Hepatocyte (in vitro differentiated cells): Measurements from ENCODE around the gene NBPF14. TPM values are rescaled to one million over a fixed set of nuclear protein-coding genes. Genes with fewer than 3 reads are reported as not detected.
"Not testable (repeated sequence)": the region's sequence is repeated elsewhere in the genome, so short reads cannot be mapped to it uniquely, and the experiment has no call there.

Experiments
- DNase-seq: peaks from one replicate; pipeline ENCODE4 v3.0.0-alpha.2; 2016; ENCODE audit warnings: low spot score
- H2AFZ ChIP-seq: fragments of 200-600 bp; sonication (generic); 2 replicates; pipeline ENCODE4 v1.6.0; 2016; ENCODE audit warnings: antibody characterized with exemption, mild to moderate bottlenecking
- H3K27ac ChIP-seq: fragments of 200-600 bp; sonication (generic); 2 replicates; pipeline ENCODE4 v1.5.1; 2016; ENCODE audit warnings: mild to moderate bottlenecking
- H3K27me3 ChIP-seq: fragments of 200-600 bp; sonication (generic); 2 replicates; pipeline ENCODE4 v1.6.1; 2016
- H3K36me3 ChIP-seq: fragments of 200-600 bp; sonication (generic); replicated peaks from 2 replicates; pipeline ENCODE4 v1.5.1; 2016; ENCODE audit warnings: low read depth; ENCODE audit not compliant: insufficient read depth
- H3K4me1 ChIP-seq: fragments of 200-600 bp; sonication (generic); 2 replicates; pipeline ENCODE4 v1.5.1; 2016; ENCODE audit warnings: mild to moderate bottlenecking, moderate library complexity; ENCODE audit not compliant: insufficient read depth
- H3K4me2 ChIP-seq: fragments of 200-600 bp; sonication (generic); 2 replicates; pipeline ENCODE4 v1.6.0; 2016
- H3K4me3 ChIP-seq: fragments of 200-600 bp; sonication (generic); 2 replicates; pipeline ENCODE4 v1.5.1; 2016; ENCODE audit warnings: mild to moderate bottlenecking
- H3K79me2 ChIP-seq: fragments of 200-600 bp; sonication (generic); 2 replicates; pipeline ENCODE4 v1.6.0; 2017; ENCODE audit warnings: mild to moderate bottlenecking
- H3K9me2 ChIP-seq: fragments of 200-600 bp; sonication (generic); replicated peaks from 2 replicates; pipeline ENCODE4 v1.6.0; 2017; ENCODE audit warnings: mild to moderate bottlenecking; ENCODE audit not compliant: insufficient read depth
- H3K9me3 ChIP-seq: fragments of 200-600 bp; sonication (generic); 2 replicates; pipeline ENCODE4 v1.5.1; 2016; ENCODE audit warnings: low read depth, mild to moderate bottlenecking
- H4K20me1 ChIP-seq: fragments of 200-600 bp; sonication (generic); 2 replicates; pipeline ENCODE4 v1.6.0; 2016; ENCODE audit warnings: mild to moderate bottlenecking; ENCODE audit not compliant: insufficient read depth, poor library complexity, severe bottlenecking
- WGBS: methylation state at CpG from one replicate; pipeline ENCODE4 v1.1.6; 2016; ENCODE audit warnings: low lambda C conversion rate; ENCODE audit errors: missing lambda C conversion rate; 5-methylcytosine and 5-hydroxymethylcytosine counted together
- polyA plus RNA-seq: library from polyadenylated mRNA; unstranded; fragments of >200 nt; fragmentation: Nextera tagmentation; extraction: Ambion mirVana; gene quantifications from 2 replicates; pipeline ENCODE4 v1.2.1, GENCODE V29; 2016
- total RNA-seq: library from RNA; depleted of rRNA; stranded (reverse); fragments of >200 nt; gene quantifications from 2 replicates; pipeline ENCODE4 v1.2.3, GENCODE V29; 2014

The NBPF14 gene, protein sequence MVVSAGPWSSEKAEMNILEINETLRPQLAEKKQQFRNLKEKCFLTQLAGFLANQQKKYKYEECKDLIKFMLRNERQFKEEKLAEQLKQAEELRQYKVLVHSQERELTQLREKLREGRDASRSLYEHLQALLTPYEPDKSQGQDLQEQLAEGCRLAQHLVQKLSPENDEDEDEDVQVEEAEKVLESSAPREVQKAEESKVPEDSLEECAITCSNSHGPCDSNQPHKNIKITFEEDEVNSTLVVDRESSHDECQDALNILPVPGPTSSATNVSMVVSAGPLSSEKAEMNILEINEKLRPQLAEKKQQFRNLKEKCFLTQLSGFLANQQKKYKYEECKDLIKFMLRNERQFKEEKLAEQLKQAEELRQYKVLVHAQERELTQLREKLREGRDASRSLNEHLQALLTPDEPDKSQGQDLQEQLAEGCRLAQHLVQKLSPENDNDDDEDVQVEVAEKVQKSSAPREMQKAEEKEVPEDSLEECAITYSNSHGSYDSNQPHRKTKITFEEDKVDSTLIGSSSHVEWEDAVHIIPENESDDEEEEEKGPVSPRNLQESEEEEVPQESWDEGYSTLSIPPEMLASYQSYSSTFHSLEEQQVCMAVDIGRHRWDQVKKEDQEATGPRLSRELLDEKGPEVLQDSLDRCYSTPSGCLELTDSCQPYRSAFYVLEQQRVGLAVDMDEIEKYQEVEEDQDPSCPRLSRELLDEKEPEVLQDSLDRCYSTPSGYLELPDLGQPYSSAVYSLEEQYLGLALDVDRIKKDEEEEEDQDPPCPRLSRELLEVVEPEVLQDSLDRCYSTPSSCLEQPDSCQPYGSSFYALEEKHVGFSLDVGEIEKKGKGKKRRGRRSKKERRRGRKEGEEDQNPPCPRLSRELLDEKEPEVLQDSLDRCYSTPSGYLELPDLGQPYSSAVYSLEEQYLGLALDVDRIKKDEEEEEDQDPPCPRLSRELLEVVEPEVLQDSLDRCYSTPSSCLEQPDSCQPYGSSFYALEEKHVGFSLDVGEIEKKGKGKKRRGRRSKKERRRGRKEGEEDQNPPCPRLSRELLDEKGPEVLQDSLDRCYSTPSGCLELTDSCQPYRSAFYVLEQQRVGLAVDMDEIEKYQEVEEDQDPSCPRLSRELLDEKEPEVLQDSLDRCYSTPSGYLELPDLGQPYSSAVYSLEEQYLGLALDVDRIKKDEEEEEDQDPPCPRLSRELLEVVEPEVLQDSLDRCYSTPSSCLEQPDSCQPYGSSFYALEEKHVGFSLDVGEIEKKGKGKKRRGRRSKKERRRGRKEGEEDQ (N-terminal part only)
- 15.3 and 16.2 TPM in 2 replicates for total RNA-seq
- polyA plus RNA-seq = 19.7 and 22.7 TPM in 2 replicates

DNA sequence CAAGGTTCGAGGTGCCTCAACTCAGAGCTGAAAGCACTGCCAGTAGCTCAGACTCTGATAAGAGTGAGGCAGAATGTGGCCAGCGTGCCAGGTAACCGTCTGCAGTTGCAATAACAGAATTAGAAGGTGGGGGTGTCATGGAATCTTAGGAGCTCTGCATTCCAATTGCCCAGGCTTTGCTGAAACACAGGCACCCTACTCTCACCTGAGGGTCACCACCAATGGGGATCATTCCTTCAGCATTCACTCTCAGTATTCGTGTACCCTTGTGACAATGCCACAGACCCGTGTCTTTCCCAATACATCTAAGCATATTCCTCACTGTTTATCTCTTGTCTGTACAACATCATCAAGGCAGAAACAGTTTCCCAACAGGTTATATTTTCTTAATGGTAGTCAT is at the start of gene NBPF14:
Gene NBPF14 (minus strand): TSS at position 101 of the 400 bp plus-strand sequence. CDS start 294 bp downstream, outside the sequence.
- not testable (repeated sequence) for H3K9me3 ChIP-seq, H3K79me2 ChIP-seq, H3K36me3 ChIP-seq, H3K4me3 ChIP-seq, H2AFZ ChIP-seq, H4K20me1 ChIP-seq, H3K27me3 ChIP-seq, DNase-seq, H3K27ac ChIP-seq, H3K4me1 ChIP-seq, H3K9me2 ChIP-seq, H3K4me2 ChIP-seq
- no CpG with 5 or more reads among the region's 5 CpGs for WGBS

DNA sequence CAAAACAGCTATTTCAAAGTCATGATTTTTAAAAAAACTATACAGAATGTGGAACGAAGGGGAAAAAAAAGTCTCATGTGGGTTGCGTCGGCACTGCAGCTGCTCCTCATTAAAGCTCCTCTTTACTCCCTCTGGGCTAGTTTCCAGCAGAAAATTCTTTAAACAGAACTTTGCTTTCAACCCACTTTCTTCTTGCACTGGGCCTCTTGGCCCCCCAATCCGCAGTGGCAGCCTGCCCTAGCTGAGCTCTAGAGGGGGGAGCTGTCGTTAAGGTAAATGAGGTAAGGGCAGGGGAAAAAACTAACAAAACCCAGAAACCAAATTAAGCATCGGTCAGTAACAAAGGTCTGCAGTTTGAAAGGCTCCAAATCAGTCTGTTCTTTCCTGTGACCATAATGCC is 29.6 kb upstream of the NBPF14 start:
- H3K27me3 ChIP-seq, H3K9me3 ChIP-seq, H4K20me1 ChIP-seq, H3K4me1 ChIP-seq, H3K36me3 ChIP-seq, H3K4me2 ChIP-seq, H3K27ac ChIP-seq, H3K79me2 ChIP-seq, H3K9me2 ChIP-seq, H3K4me3 ChIP-seq, H2AFZ ChIP-seq, DNase-seq: not testable (repeated sequence)
- no CpG with 5 or more reads among the region's 6 CpGs for WGBS

DNA sequence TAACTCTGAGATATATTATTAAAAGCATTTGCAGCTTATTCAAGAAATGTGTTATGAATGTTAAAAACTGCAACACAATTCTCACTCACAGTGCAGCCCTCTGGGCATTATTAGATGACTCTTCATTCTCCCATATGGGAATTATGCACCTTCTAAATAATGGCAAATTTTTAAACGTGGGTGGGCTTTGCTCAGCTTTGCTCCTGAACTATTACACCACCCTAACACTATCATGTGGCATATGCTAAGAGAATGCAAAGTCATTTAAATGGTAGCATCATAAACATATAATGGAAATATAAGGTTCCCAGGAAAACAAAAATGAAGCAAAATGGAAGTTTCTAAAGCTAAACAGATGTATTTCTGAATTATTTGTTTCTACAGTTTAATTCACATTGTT is 22.4 kb upstream of the NBPF14 start:
- not testable (repeated sequence) for H3K27ac ChIP-seq, DNase-seq, H3K36me3 ChIP-seq, H2AFZ ChIP-seq, H3K9me2 ChIP-seq, H3K79me2 ChIP-seq, H3K9me3 ChIP-seq, H3K27me3 ChIP-seq, H3K4me2 ChIP-seq, H3K4me3 ChIP-seq, H3K4me1 ChIP-seq, H4K20me1 ChIP-seq
- no CpG with 5 or more reads among the region's 1 CpG for WGBS

DNA sequence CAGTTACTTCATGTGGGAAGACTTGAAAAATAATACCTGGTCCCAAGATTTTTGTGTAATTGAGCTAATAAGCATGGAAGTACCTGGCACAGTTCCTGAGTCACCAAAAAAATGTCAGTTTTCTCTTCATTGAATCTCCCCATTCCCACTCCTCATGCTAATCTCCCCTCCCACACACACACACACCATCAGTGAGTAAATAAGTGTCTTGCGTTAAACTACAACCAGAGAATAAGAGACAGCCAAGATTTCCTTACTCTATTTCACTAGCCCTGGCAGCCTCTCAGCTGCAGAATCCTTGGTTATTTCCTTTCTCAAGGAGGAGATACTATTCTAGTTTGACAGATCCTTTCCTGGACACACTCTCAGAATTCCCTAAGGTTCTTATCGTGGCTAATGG is 9.5 kb upstream of the NBPF14 start:
- not testable (repeated sequence) for H3K4me1 ChIP-seq, H3K36me3 ChIP-seq, H3K4me3 ChIP-seq, H3K4me2 ChIP-seq, H3K27me3 ChIP-seq, H3K9me3 ChIP-seq, H3K79me2 ChIP-seq, H3K27ac ChIP-seq, H4K20me1 ChIP-seq, H3K9me2 ChIP-seq, H2AFZ ChIP-seq
- WGBS = 20% methylated on average over 1 of the region's 2 CpGs
- peak; percentile 0 for DNase-seq

DNA sequence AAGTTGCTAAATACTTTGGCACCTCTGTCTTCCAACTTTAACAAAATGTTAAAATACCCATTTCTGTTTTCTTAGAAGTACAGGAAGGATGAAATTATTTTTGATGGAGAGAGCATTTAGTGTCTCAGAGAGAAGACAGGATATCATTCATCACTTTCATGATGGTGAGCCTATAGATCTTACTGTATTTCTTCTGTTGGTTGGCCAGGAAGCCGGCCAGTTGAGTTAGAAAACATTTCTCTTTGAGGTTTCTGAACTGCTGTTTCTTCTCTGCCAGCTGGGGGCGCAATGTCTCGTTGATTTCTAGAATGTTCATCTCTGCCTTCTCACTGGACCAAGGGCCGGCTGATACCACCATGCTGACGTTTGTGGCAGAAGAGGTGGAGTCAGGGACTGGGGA is 451 bp downstream of the NBPF14 start:
- H3K36me3 ChIP-seq, H3K27me3 ChIP-seq, H4K20me1 ChIP-seq, H3K9me2 ChIP-seq, H3K27ac ChIP-seq, H3K9me3 ChIP-seq, H3K4me2 ChIP-seq, H3K4me3 ChIP-seq, H2AFZ ChIP-seq, H3K4me1 ChIP-seq, H3K79me2 ChIP-seq, DNase-seq: not testable (repeated sequence)
- WGBS = no CpG with 5 or more reads among the region's 5 CpGs

DNA sequence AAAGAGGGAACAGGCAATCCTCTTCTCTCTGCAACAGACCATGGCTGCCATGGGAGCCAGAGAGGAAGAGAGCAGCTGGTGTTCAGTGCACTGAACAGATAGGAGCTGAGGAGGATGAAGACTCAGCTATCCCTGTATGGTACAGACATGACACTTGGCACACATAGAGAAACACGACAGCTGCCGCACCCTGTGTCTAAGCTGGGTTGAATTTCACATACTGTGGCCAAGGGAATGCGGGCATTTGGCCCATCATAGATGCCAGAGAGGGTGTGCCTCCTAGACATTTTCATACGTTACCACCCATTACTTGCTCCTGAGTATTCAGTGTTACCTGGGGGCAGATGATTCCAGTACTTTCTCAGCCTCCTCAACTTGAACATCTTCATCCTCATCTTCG is 4.7 kb downstream of the NBPF14 start:
- H3K27ac ChIP-seq, DNase-seq, H3K79me2 ChIP-seq, H3K9me3 ChIP-seq, H3K27me3 ChIP-seq, H3K36me3 ChIP-seq, H3K4me3 ChIP-seq, H4K20me1 ChIP-seq, H2AFZ ChIP-seq, H3K4me2 ChIP-seq, H3K4me1 ChIP-seq, H3K9me2 ChIP-seq: not testable (repeated sequence)
- WGBS = no CpG with 5 or more reads among the region's 5 CpGs

DNA sequence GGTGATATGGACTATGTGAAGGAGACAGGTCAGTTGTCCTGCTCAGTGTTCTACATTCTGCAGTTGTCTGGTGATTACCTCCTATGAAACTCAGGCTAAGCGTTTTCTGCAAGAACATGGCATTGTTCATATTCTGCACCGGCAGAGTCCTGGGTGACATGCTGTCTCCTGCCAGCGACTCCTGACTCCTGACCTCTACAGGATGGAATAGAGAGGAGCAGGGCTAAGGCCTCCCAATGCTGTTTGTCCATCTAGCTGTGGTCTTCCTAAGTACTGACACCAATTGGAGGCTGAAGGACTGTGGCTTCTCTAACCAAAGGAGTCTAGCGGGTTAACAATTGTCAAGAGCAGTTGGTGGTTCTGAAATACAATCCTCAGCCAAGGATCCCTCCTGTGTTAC is 63.7 kb downstream of the NBPF14 start:
- H4K20me1 ChIP-seq, H3K4me2 ChIP-seq, H3K9me2 ChIP-seq, H3K4me1 ChIP-seq, H3K36me3 ChIP-seq, H3K27ac ChIP-seq, H3K27me3 ChIP-seq, H3K4me3 ChIP-seq, DNase-seq, H3K9me3 ChIP-seq, H3K79me2 ChIP-seq, H2AFZ ChIP-seq: not testable (repeated sequence)
- 77% methylated on average over 4 of the region's 4 CpGs for WGBS

DNA sequence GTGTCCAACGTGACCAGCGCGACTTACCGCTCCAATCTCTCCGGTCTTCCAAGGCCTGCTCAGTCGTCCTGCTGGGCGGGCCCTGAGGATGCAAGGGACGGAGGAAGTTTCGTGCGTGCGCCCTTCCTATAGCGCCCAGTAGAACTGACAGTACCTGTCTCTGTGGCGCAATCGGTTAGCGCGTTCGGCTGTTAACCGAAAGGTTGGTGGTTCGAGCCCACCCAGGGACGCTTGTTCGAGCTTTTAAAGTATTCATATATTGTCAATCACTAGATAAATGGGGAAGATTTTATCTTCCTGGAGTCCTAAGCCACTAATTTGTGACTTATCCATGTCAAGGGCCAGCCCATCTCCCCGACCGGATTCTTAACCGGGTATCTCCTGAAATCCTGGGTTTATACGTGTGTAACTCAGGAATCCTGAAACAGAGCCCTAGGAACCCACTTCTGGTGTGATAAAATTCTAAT is 66.7 kb downstream of the NBPF14 start:
- not testable (repeated sequence) for H2AFZ ChIP-seq, H3K27me3 ChIP-seq, H3K79me2 ChIP-seq, H3K36me3 ChIP-seq, H3K4me3 ChIP-seq, H3K4me1 ChIP-seq, H3K9me3 ChIP-seq, H3K9me2 ChIP-seq, H4K20me1 ChIP-seq
- WGBS = 1% methylated on average over 9 of the region's 25 CpGs
- peak overlapping the region; percentile 24 for H3K27ac ChIP-seq
- peak; percentile 31 for DNase-seq
- peak overlapping the region; percentile 66 for H3K4me2 ChIP-seq
